Stimulated activated CD4-positive, alpha-beta T cell treated with anti-CD3 and anti-CD28 coated beads, Interleukin-2, amount 100 ng/mL, for 4 hours (primary cell): Measurements from ENCODE around the gene OCA2.

ENCODE experiments used
- DNase-seq: peaks from one replicate; pipeline ENCODE4 v3.0.0-alpha.2; 2020; ENCODE audit warnings: low read depth

OCA2 gene

GRCh38 chr15:27937851-27938250, 161.3 kb downstream of the OCA2 start:
- no peak for DNase-seq

- no peak for DNase-seq
Observed at GRCh38 chr15:27936164-27936563, 163.0 kb downstream of the OCA2 start.

- no peak for DNase-seq
Observed at GRCh38 chr15:27935328-27935727, 163.8 kb downstream of the OCA2 start.

GRCh38 chr15:27934782-27935181, 164.3 kb downstream of the OCA2 start:
- DNase-seq, result no peak

GRCh38 chr15:27933562-27933961, 165.6 kb downstream of the OCA2 start:
- no peak for DNase-seq

- DNase-seq, result no peak
Observed at GRCh38 chr15:27932600-27932999, 166.5 kb downstream of the OCA2 start.

- no peak for DNase-seq
Observed at GRCh38 chr15:27928386-27928785, 170.7 kb downstream of the OCA2 start.

- no peak for DNase-seq
Observed at GRCh38 chr15:27912283-27912682, 186.8 kb downstream of the OCA2 start.

- DNase-seq, result no peak
Observed at GRCh38 chr15:27906802-27907201, 192.3 kb downstream of the OCA2 start.

GRCh38 chr15:27903405-27903804, 195.7 kb downstream of the OCA2 start:
- DNase-seq, result no peak

GRCh38 chr15:27902680-27903385, 196.3 kb downstream of the OCA2 start:
- DNase-seq, result no peak

GRCh38 chr15:27899583-27900285, 199.4 kb downstream of the OCA2 start:
- DNase-seq, result no peak

- DNase-seq, result no peak
Observed at GRCh38 chr15:27897481-27897880, 201.6 kb downstream of the OCA2 start.

- DNase-seq, result no peak
Observed at GRCh38 chr15:27894645-27895044, 204.5 kb downstream of the OCA2 start.

GRCh38 chr15:27889258-27889657, 209.9 kb downstream of the OCA2 start:
- no peak for DNase-seq

GRCh38 chr15:27885201-27885600, 213.9 kb downstream of the OCA2 start:
- no peak for DNase-seq

- DNase-seq, result no peak
Observed at GRCh38 chr15:27884726-27885125, 214.4 kb downstream of the OCA2 start.

- DNase-seq, result no peak
Observed at GRCh38 chr15:27878841-27879240, 220.3 kb downstream of the OCA2 start.

- no peak for DNase-seq
Observed at GRCh38 chr15:27873828-27874227, 225.3 kb downstream of the OCA2 start.

- no peak for DNase-seq
Observed at GRCh38 chr15:27873039-27873438, 226.1 kb downstream of the OCA2 start.

- no peak for DNase-seq
Observed at GRCh38 chr15:27872355-27872754, 226.8 kb downstream of the OCA2 start.

- no peak for DNase-seq
Observed at GRCh38 chr15:27871902-27872260, 227.2 kb downstream of the OCA2 start.

GRCh38 chr15:27871078-27871901, 227.8 kb downstream of the OCA2 start:
- DNase-seq, result no peak
